WTC11 (cell line): ENCODE data around the gene SLC30A3. TPM values are rescaled to one million over a fixed set of nuclear protein-coding genes. Genes with fewer than 3 reads are reported as not detected.

Experiments
- ATAC-seq: fragments of 200-7000 bp; cut with Tn5 transposase; 2 replicates; pipeline ENCODE4 v1.10.0; 2021; ENCODE audit warnings: mild to moderate bottlenecking, moderate library complexity
- CTCF ChIA-PET: fragments of 300-600 bp; sonication (Branson Sonifier 250); formaldehyde crosslinking; loops from one replicate; lab custom pipeline; 2021; ENCODE audit warnings: antibody characterized with exemption; lab: Charles Lee
- POLR2A ChIA-PET: fragments of 350-600 bp; sonication (Branson Sonifier 250); formaldehyde crosslinking; loops from one replicate; lab custom pipeline; 2021; ENCODE audit warnings: antibody characterized with exemption; lab: Charles Lee
- DNase-seq: peaks from one replicate; pipeline ENCODE4 v3.0.0; 2021; ENCODE audit warnings: low spot score
- H3K27ac Mint-ChIP-seq: 2 replicates; pipeline ENCODE4 v1.8.0; 2021; ENCODE audit warnings: mixed read lengths
- H3K27me3 Mint-ChIP-seq: 2 replicates; pipeline ENCODE4 v1.8.0; 2021; ENCODE audit warnings: low read depth, mild to moderate bottlenecking, moderate library complexity, mixed read lengths
- H3K36me3 Mint-ChIP-seq: 2 replicates; pipeline ENCODE4 v1.8.0; 2021; ENCODE audit warnings: mixed read lengths
- H3K4me1 Mint-ChIP-seq: 2 replicates; pipeline ENCODE4 v1.8.0; 2022; ENCODE audit warnings: mixed read lengths
- H3K4me3 Mint-ChIP-seq: 2 replicates; pipeline ENCODE4 v1.8.0; 2021; ENCODE audit warnings: mild to moderate bottlenecking, moderate library complexity, mixed read lengths
- H3K9me3 Mint-ChIP-seq: 2 replicates; pipeline ENCODE4 v1.8.0; 2021; ENCODE audit warnings: mixed read lengths
- ATF3 ChIP-seq: sonication (generic); formaldehyde crosslinking; conservative IDR thresholded peaks from 2 replicates; pipeline ENCODE4 v1.8.1; 2022; ENCODE audit warnings: mild to moderate bottlenecking, missing genetic modification reagents
- E2F5 ChIP-seq: sonication (generic); formaldehyde crosslinking; IDR thresholded peaks from 2 replicates; pipeline ENCODE4 v1.8.1; 2022; ENCODE audit warnings: mild to moderate bottlenecking, moderate library complexity, missing genetic modification reagents
- KAT7 ChIP-seq: sonication (generic); formaldehyde crosslinking; IDR thresholded peaks from 2 replicates; pipeline ENCODE4 v1.8.1; 2023; ENCODE audit warnings: missing genetic modification reagents, mild to moderate bottlenecking, borderline replicate concordance
- NFE2L1 ChIP-seq: sonication (generic); formaldehyde crosslinking; IDR thresholded peaks from 2 replicates; pipeline ENCODE4 v1.8.1; 2023; ENCODE audit warnings: missing genetic modification reagents
- NR2C2 ChIP-seq: sonication (generic); formaldehyde crosslinking; IDR thresholded peaks from 2 replicates; pipeline ENCODE4 v1.8.0; 2022; ENCODE audit warnings: mild to moderate bottlenecking, missing genetic modification reagents
- RELA ChIP-seq: sonication (generic); formaldehyde crosslinking; IDR thresholded peaks from 2 replicates; pipeline ENCODE4 v1.8.1; 2022; ENCODE audit warnings: missing genetic modification reagents, mild to moderate bottlenecking, borderline replicate concordance
- SMAD3 ChIP-seq: sonication (generic); formaldehyde crosslinking; IDR thresholded peaks from 2 replicates; pipeline ENCODE4 v1.8.0; 2022; ENCODE audit warnings: missing genetic modification reagents, mild to moderate bottlenecking, borderline replicate concordance
- TCF7 ChIP-seq: sonication (generic); formaldehyde crosslinking; IDR thresholded peaks from 2 replicates; pipeline ENCODE4 v1.8.0; 2022; ENCODE audit warnings: mild to moderate bottlenecking, low read depth, missing genetic modification reagents, moderate library complexity
- ZBTB43 ChIP-seq: sonication (generic); formaldehyde crosslinking; IDR thresholded peaks from 2 replicates; pipeline ENCODE4 v1.8.1; 2023; ENCODE audit warnings: mild to moderate bottlenecking, missing genetic modification reagents
- ZNF121 ChIP-seq: sonication (generic); formaldehyde crosslinking; IDR thresholded peaks from 2 replicates; pipeline ENCODE4 v1.8.0; 2023; ENCODE audit warnings: missing genetic modification reagents
- ZNF219 ChIP-seq: sonication (generic); formaldehyde crosslinking; IDR thresholded peaks from 2 replicates; pipeline ENCODE4 v1.8.0; 2023; ENCODE audit warnings: missing genetic modification reagents, mild to moderate bottlenecking, borderline replicate concordance
- ZNF263 ChIP-seq: sonication (generic); formaldehyde crosslinking; IDR thresholded peaks from 2 replicates; pipeline ENCODE4 v1.8.1; 2022; ENCODE audit warnings: low read depth, mild to moderate bottlenecking, moderate library complexity, missing genetic modification reagents
- ZNF416 ChIP-seq: fragments of 250-450 bp; sonication (Bioruptor Pico); IDR thresholded peaks from 2 replicates; pipeline ENCODE4 v1.9.0; 2021; ENCODE audit warnings: mild to moderate bottlenecking, inconsistent platforms
- ZNF423 ChIP-seq: fragments of 250-450 bp; sonication (Bioruptor Pico); IDR thresholded peaks from 2 replicates; pipeline ENCODE4 v2.1.2; 2022; ENCODE audit warnings: mild to moderate bottlenecking, moderate library complexity
- ZNF671 ChIP-seq: fragments of 250-450 bp; sonication (Bioruptor Pico); IDR thresholded peaks from 2 replicates; pipeline ENCODE4 v1.8.0; 2021; ENCODE audit warnings: mild to moderate bottlenecking
- total RNA-seq: library from RNA; stranded (reverse); gene quantifications from 3 replicates; pipeline ENCODE4 v1.2.3, GENCODE V29; 2021
- TF ChIP-seq, protein P1 (sequence below): fragments of 250-450 bp; sonication (Bioruptor Pico); IDR thresholded peaks from 2 replicates; pipeline ENCODE4 v1.8.0; 2021; ENCODE audit warnings: mild to moderate bottlenecking
- TF ChIP-seq, protein P2 (sequence below): sonication (generic); formaldehyde crosslinking; IDR thresholded peaks from 2 replicates; pipeline ENCODE4 v1.8.1; 2022; ENCODE audit warnings: low read depth, mild to moderate bottlenecking, moderate library complexity, missing genetic modification reagents, borderline replicate concordance
- TF ChIP-seq, protein P3 (sequence below): fragments of 250-450 bp; sonication (Bioruptor Pico); conservative IDR thresholded peaks from 2 replicates; pipeline ENCODE4 v1.9.0; 2021; ENCODE audit warnings: mild to moderate bottlenecking

SLC30A3 gene
- total RNA-seq, 1 experiment from 2014 or later = 8.9 TPM

- Mint-ChIP-seq H3K27me3 (no peaks in the 10 kb centered on the region), H3K4me3 (no peak overlapping the region), H3K36me3 (peaks cover 86% of the 10 kb centered on the region), H3K4me1 (peaks cover 5% of the 10 kb centered on the region)
- DNase-seq = no peak
- no peak for ATAC-seq
- POLR2A ChIA-PET = interaction anchor here (0.7 to 1.0 kb wide), 2 partner anchors 25 to 72 kb away, joined by 3 to 5 read pairs; no protein-coding TSS in a partner anchor
- TF ChIP-seq ZBTB43 (CRISPR knock-in tag) = no peak
- TF ChIP-seq NR2C2 (CRISPR knock-in tag) = no peak
- TF ChIP-seq ZNF219 (CRISPR knock-in tag) = no peak
- no peak for TF ChIP-seq SMAD3 (CRISPR knock-in tag)
- no peak for TF ChIP-seq ZNF671 (CRISPR knock-in tag)
- no peak for TF ChIP-seq KAT7 (CRISPR knock-in tag)
- TF ChIP-seq NFE2L1 (CRISPR knock-in tag) = no peak
- TF ChIP-seq, all 79 proteins: peak for 0
- H3K9me3 Mint-ChIP-seq = no peaks in the 10 kb centered on the region
- CTCF ChIA-PET = interaction anchor here (0.9 kb wide), 1 partner anchor 27 kb away, joined by 3 read pairs; no protein-coding TSS in a partner anchor
- no peak overlapping the region for H3K27ac Mint-ChIP-seq
Measured at GRCh38 chr2:27223416-27223815, 39.4 kb downstream of the SLC30A3 start.

DNA sequence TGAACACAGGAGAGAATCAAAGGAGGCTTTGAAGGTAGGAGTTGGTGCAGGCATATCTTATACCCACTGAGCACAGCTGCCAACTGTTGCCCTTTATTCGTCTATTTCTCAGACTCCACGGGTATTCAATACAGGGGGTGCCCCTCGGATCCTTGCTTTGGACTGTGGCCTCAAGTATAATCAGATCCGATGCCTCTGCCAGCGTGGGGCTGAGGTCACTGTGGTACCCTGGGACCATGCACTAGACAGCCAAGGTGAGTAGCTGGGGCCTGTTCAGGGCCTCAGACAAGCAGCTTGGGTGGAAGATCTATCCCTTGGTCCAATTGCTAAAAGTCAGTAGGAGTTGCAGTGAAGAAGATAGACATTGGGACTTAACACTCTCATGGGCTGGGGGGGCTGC lies 40.4 kb downstream of the SLC30A3 start:
- Mint-ChIP-seq H3K9me3 (no peaks in the 10 kb centered on the region), H3K4me1 (peaks cover 13% of the 10 kb centered on the region), H3K36me3 (peaks cover 83% of the 10 kb centered on the region), H3K4me3 (no peak overlapping the region), H3K27me3 (no peaks in the 10 kb centered on the region), H3K27ac (no peak overlapping the region)
- TF ChIP-seq TCF7 (CRISPR knock-in tag) = no peak
- TF ChIP-seq, protein P1, sequence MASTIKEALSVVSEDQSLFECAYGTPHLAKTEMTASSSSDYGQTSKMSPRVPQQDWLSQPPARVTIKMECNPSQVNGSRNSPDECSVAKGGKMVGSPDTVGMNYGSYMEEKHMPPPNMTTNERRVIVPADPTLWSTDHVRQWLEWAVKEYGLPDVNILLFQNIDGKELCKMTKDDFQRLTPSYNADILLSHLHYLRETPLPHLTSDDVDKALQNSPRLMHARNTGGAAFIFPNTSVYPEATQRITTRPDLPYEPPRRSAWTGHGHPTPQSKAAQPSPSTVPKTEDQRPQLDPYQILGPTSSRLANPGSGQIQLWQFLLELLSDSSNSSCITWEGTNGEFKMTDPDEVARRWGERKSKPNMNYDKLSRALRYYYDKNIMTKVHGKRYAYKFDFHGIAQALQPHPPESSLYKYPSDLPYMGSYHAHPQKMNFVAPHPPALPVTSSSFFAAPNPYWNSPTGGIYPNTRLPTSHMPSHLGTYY (CRISPR knock-in tag) = no peak
- ATAC-seq (no peak), DNase-seq (no peak)
- POLR2A ChIA-PET = no interaction called here
- CTCF ChIA-PET = interaction anchor here (0.9 kb wide), 1 partner anchor 28 kb away, joined by 3 read pairs; no protein-coding TSS in a partner anchor

GRCh38 chr2:27221166-27221565 lies 41.7 kb downstream of the SLC30A3 start:
- no peak for DNase-seq
- peaks cover 77% of the 10 kb centered on the region for H3K36me3 Mint-ChIP-seq
- POLR2A ChIA-PET = no interaction called here
- H3K27me3 Mint-ChIP-seq = no peaks in the 10 kb centered on the region
- no peak for ATAC-seq
- peaks cover 21% of the 10 kb centered on the region for H3K4me1 Mint-ChIP-seq
- no peaks in the 10 kb centered on the region for H3K9me3 Mint-ChIP-seq
- CTCF ChIA-PET = interaction anchor here (0.5 kb wide), 1 partner anchor 32 kb away, joined by 3 read pairs; no protein-coding TSS in a partner anchor
- TF ChIP-seq KAT7 (CRISPR knock-in tag) = no peak
- TF ChIP-seq, protein P2, sequence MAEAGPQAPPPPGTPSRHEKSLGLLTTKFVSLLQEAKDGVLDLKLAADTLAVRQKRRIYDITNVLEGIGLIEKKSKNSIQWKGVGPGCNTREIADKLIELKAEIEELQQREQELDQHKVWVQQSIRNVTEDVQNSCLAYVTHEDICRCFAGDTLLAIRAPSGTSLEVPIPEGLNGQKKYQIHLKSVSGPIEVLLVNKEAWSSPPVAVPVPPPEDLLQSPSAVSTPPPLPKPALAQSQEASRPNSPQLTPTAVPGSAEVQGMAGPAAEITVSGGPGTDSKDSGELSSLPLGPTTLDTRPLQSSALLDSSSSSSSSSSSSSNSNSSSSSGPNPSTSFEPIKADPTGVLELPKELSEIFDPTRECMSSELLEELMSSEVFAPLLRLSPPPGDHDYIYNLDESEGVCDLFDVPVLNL (CRISPR knock-in tag) = no peak
- H3K4me3 Mint-ChIP-seq = no peak overlapping the region
- H3K27ac Mint-ChIP-seq = no peak overlapping the region

DNA sequence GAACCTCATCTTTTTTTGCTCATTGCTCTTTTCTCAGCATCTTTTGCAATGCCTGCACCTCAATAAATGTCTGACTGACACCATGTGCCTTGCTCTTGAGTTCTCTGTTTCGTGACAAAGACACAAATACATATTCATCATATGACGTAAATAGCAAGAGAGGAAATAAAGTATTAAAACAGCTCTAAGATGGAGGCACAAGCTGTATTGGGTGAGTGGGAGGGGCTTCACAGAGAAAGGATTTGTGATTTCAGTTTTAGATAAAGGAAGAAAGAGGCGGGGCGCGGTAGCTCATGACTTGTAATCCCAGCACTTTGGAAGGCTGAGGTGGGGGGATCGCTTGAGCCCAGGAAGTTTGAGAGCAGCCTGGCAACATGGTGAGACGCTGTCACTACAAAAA lies 42.8 kb downstream of the SLC30A3 start:
- Mint-ChIP-seq H3K27me3 (no peaks in the 10 kb centered on the region), H3K9me3 (no peaks in the 10 kb centered on the region), H3K27ac (peak overlapping the region; percentile 18; the same call in 1 of the 2 replicates), H3K4me3 (no peak overlapping the region), H3K4me1 (peaks cover 21% of the 10 kb centered on the region), H3K36me3 (peaks cover 68% of the 10 kb centered on the region)
- ATAC-seq (no peak), DNase-seq (no peak)
- POLR2A ChIA-PET = interaction anchor here (0.6 to 1.0 kb wide), 3 partner anchors 8 to 104 kb away, joined by 3 to 4 read pairs (median 3); partner anchors contain the start of genes ATRAID and SLC5A6
- TF ChIP-seq ZNF263 (CRISPR knock-in tag) (no peak), NFE2L1 (CRISPR knock-in tag) (no peak), ZNF416 (no peak), ZNF423 (CRISPR knock-in tag) (no peak), ZNF121 (CRISPR knock-in tag) (no peak), E2F5 (CRISPR knock-in tag) (no peak), RELA (CRISPR knock-in tag) (no peak), ATF3 (CRISPR knock-in tag) (no peak)
- TF ChIP-seq, protein P3, sequence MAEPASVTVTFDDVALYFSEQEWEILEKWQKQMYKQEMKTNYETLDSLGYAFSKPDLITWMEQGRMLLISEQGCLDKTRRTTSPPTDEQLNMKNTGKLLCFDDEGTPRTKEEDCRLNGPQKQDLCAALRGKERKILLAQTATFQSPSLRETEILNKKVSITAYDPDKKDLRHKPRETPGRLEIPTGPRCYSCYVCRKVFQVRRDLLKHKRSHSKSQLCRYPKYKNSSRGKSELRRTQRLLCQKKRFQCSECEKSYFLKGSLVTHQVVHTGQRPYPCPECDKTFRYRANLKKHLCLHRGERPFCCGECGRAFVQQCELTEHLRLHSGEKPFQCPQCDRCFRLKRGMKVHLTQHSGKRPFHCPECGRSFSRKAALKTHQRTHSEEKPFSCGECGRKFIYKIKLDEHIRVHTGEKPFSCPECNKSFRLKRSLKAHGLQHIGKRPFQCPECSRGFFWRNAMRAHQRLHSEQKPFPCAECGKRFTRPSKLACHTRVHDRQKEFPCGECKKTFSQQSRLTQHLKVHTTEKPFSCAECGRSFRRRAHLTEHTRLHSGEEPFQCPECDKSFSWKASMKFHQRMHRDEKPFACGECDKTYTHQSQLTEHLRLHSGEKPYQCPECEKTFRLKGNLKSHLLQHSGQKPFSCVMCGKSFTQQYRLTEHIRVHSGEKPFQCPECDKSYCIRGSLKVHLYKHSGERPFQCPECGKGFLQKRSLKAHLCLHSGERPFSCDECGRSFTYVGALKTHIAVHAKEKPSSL (CRISPR knock-in tag) = no peak
- CTCF ChIA-PET = no interaction called here
